ENCODE results near the gene BMP8B.

- TF ChIP-seq CTCF (IDR thresholded peaks at IDR 0.05; ENCODE audit: control extremely low read depth in 1 of 3, insufficient read depth in 1 of 3, low read depth in 1 of 3, low read length in 3 of 3) = no peak
- TF ChIP-seq SP4 (IDR thresholded peaks at IDR 0.05; ENCODE audit: low read length) = no peak
- no peak for TF ChIP-seq POLR2A (IDR thresholded peaks at IDR 0.05; ENCODE audit: control extremely low read depth in 1 of 2, low read depth in 2 of 2, low read length in 2 of 2)
- TF ChIP-seq EGR1 (IDR thresholded peaks at IDR 0.05; ENCODE audit: borderline replicate concordance, low read depth, low read length) = no peak
- no peak for TF ChIP-seq JUND (IDR thresholded peaks at IDR 0.05; ENCODE audit: low read length)
- TF ChIP-seq RAD21 (IDR thresholded peaks at IDR 0.05 in 1 of 2, conservative IDR thresholded peaks at IDR 0.05 in 1 of 2; ENCODE audit: low read depth in 2 of 2, low read length in 2 of 2) = no peak
- no peak for TF ChIP-seq POLR2AphosphoS5 (IDR thresholded peaks at IDR 0.05; ENCODE audit: low read depth, low read length)
- TF ChIP-seq CREB1 (IDR thresholded peaks at IDR 0.05) = no peak
- TF ChIP-seq MAX (IDR thresholded peaks at IDR 0.05) = peak; percentile 88
These were observed at the start of gene BMP8B for GRCh38 chr1:39788758-39789570.
